ENCODE measurements around the gene KDM1A. TPM values are rescaled to one million over a fixed set of nuclear protein-coding genes. Genes with fewer than 3 reads are reported as not detected.

The KDM1A gene
- polyA plus RNA-seq, 1 donor = 146 TPM

DNA sequence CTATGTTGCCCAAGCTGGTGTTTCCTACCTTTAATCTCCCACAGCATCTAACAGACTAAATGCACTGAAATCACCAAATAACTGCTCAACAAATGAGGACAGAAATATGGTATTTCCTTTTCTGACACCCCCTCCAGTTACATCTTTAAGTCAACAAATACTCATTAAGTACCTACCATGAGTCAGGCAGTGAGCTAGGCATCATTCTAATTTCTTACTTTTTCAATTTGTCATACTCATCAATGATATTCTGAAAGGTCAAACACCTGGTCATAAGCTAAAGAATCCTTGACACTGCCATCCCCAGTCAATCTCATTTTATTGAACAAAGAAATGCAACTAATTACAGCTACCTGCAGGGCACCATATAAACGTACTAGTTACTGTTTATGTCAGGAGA lies 112.8 kb downstream of the KDM1A start:
- DNase-seq = no peak

Other genes with a start within 250 kb of the KDM1A start
- gene LACTBL1, start 46.6 kb upstream of the KDM1A start, polyA plus RNA-seq (ENCODE audit: insufficient read length) = not detected
- gene TEX46, start 3.6 kb upstream of the KDM1A start, polyA plus RNA-seq (ENCODE audit: insufficient read length) = 0.57 TPM
- gene LUZP1, start 149.4 kb downstream of the KDM1A start, polyA plus RNA-seq (ENCODE audit: insufficient read length) = 37.1 TPM
- 0.23 TPM for gene HTR1D, start 198.0 kb downstream of the KDM1A start, polyA plus RNA-seq (ENCODE audit: insufficient read length)